GM18951 (cell line): ENCODE data around the gene SLC14A1.
A peak's percentile ranks its signal among the peaks of the same experiment; 100 is the strongest.
"Not testable (repeated sequence)": the region's sequence is repeated elsewhere in the genome, so short reads cannot be mapped to it uniquely, and the experiment has no call there.

Experiments
- POLR2A ChIP-seq: IDR thresholded peaks from 4 replicates; pipeline ENCODE4 v1.6.1; 2011; ENCODE audit warnings: mild to moderate bottlenecking; ENCODE audit not compliant: insufficient read length, insufficient read depth; ENCODE audit errors: extremely low read depth
- in situ Hi-C: fragments of 300-500 bp; cut with MboI; formaldehyde crosslinking; loops from one replicate; pipeline ENCODE4 v1.12.0; 2022; ENCODE audit warnings: low sequenced_read_pairs, mixed read lengths, inconsistent platforms; ENCODE audit not compliant: unreplicated experiment

The SLC14A1 gene

DNA sequence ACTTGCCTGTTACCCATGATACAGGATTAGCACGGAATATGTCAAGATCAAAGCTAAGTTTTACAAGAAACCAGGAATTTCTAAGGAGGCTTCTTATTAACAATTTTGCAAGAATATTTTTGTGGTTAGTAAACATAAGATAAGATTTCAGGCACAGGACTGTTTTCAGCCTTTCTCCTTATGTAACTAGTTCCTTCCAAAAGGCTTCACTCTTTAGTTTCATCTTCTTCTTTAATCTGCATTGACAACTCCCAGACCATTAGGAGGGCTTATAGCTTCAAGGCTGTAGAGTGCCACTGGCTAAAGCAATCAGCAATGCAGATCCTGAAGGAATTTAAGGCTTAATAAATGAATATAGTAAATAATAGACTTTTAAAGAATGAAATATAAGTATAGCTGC, 29.3 kb downstream of the SLC14A1 start:
- in situ Hi-C loops, result no loop called here
- no peak for TF ChIP-seq POLR2A

DNA sequence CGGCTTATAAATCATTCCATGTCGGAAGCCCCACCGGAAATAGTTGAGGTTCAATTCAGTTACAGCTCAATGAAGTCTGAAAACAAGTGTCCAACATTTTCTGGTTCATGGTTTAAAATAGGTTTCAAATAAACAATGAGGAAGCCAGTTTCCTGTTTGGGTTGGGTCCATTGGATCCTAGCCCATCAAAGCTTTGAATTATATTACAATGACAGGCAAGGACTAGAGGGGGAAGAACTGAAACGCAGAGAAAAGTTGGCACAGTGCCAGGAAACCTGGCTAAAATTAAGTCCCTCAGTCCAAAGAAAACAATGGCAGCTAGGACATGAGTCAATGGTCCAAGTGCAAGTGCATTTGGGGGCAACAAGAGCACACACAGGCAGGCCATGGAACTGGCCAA, 32.0 kb downstream of the SLC14A1 start:
- in situ Hi-C loops, result no loop called here
- no peak for TF ChIP-seq POLR2A

DNA sequence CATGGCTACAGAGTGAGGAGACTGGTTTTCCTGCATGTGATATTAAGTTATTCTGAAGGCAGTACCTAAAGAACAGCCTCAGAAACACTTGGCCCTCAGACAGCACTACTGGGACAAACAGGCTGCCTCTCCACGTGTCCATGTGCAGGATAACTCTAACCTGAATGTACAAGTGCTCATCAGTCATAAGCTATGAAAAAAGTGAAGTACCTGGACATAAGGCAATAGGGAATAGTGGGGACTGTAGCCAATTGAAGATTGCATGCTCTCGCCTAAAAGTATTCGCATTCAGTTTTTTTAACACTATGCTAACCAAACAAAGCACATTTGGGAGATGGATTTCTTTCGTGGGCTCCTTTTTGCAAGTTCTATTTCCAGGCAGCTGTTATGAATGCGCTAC, 33.0 kb downstream of the SLC14A1 start:
- TF ChIP-seq POLR2A, result no peak
- in situ Hi-C loops, result no loop called here

DNA sequence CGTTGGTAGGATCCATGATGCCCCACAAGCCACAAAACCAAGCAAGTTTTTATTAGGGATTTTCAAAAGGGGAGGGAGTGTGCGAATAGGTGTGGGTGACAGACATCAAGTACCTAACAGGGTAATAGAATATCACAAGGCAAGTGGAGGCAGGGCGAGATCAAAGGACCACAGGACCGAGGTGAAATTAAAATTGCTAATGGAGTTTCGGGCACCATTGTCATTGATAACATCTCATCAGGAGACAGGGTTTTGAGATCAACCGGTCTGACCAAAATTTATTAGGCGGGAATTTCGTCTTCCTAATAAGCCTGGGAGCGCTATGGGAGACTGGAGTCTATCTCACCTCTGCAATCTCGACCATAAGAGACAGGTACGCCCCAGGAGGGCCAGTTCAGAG, 33.7 kb downstream of the SLC14A1 start:
- in situ Hi-C loops, result not testable (repeated sequence)

DNA sequence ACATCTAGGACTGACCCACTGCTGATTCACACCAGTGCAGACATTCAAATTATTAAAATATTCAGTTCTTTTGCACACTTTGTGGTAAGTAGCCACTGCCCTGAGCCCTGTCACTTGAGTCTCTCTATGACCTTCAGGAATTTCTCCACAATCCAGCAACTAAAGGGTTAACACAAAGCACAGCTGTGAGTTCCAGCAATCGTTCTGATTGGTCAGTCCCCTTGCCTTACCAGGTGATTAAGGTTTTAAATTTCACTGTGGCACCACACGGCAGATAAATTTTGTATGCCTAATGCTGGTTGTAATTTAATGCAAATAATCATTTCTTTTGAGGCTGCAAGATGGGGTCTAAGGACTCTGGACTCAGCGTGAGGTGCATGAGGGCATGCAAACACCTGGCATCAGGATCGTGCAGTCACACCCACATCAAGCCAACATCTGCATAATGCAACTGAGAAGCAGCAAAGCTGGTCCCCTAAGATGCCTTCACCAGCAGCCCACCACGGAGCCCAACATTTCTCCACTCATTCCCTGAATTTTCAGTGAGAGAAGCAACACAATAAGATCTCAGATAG, 36.6 kb downstream of the SLC14A1 start:
- no peak for TF ChIP-seq POLR2A
- in situ Hi-C loops, result no loop called here

DNA sequence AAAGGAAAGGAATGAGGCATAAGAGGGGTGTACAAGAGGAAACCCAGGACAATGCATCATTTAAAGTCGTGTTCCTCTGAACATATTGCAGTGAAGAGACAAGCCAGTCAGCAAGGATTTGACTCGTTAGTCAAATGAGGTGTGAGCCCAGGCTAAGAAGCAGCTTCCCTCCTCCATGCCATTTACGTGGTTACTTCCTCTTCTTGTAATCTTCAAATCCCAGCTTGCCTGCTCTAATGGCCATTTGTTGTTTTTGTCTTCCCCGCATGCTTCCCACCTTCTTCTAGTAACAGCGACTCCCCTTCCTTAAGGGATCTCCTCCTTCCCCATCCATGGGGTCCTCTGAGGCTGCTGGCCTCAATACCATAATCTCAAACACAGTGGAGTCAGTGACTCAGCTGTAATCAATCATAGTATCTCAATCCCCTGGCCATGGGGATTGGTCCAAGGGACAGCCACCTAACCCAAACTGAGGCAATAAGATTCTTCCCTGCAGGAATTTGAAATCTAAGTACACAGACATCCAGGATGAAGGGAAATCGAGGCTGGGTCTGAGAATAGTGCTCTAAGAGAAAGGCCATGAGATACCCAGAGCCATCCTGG, 37.6 kb downstream of the SLC14A1 start:
- in situ Hi-C loops, result no loop called here
- TF ChIP-seq POLR2A, result no peak

DNA sequence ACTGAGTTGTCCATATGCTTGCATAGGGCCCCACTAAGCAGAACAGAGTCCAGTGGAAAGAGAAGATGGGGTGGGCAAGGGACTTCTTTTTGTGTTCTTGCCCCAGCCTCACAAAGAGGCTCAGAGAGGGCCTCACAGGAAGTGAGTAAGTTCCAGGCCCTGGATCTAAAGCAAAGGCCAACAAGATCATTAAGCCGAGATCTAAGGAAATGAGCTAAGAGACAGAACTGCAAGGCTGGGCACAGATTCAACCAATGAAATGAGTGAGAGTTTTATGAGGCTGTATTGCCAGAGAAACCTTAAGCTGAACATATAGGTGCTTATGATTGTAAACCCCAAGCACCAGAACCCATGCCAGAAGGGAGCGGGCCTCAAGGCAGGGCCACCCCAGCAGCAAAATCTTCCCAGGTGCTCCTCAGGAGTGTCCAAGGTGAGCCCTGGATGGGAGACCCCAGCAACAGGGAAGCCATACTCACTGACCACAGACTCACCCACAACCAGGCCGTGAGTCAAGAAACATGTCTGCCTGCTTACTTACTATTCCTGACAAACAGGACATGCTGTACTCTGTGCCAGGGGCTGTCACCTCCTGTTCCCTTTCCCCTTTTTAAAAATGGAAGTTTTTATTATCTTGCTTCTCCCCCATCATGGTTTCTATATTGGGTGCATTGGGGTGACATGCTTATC, 40.2 kb downstream of the SLC14A1 start:
- in situ Hi-C loops, result no loop called here
- no peak for TF ChIP-seq POLR2A

DNA sequence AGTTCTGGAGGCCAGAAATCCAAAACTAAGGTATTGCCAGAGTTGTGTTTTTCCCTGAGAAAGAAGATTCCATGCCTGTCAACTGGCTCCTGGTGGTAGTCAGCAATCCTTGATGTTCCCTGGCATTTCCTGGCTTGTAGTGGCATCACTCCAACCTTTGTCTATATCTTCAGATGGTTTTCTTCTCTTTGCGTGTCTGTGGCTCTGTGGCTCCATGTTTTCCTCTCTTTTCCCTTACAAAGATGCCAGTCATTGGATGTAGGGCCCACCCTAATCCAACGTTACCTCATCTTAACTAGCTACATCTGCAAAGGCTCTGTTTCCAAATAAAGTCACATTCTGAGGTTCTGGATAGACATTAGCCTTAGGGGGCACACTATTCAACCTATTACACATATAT, 41.8 kb downstream of the SLC14A1 start:
- no peak for TF ChIP-seq POLR2A
- in situ Hi-C loops, result no loop called here

DNA sequence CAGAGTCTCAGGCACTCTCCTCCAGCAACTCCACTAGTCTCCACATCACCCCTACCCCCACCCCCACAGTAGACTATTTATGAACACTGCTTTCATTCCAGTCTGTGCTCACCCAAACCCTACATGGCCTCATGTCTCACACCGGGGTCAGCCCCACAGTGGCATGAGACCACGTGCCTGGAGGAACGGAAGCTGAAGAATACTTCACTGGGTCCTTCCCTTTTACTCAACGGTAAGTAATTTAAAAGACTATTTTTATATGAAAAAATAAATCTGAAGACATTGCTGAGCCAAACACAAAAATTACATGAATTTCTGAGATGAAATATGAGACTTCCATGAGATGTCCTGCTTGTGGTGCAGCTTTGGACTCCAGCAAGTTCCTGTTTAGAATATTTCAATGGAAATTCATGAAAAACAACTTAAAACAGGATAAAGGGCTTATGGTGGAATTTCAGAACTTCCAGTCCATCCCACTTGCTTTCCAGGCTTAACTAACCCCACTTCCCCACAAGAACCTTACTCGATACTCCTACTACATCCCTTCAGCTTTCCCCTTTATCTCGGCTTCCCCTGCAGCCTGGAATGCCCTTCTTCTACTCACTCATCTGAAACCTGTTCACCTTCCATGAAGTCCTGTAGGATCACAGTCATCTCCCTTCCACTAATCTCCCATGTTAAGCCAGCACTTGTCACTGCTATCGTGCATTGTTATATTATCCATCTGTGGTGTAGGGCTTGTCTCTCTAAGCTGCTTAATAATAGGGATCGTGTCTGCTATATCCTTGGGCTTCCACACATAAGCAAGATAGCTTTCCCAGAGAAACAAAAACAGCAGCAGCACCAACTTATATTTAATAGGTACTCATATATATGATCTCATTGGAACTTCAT, 47.9 kb downstream of the SLC14A1 start:
- TF ChIP-seq POLR2A, result no peak
- in situ Hi-C loops, result no loop called here

DNA sequence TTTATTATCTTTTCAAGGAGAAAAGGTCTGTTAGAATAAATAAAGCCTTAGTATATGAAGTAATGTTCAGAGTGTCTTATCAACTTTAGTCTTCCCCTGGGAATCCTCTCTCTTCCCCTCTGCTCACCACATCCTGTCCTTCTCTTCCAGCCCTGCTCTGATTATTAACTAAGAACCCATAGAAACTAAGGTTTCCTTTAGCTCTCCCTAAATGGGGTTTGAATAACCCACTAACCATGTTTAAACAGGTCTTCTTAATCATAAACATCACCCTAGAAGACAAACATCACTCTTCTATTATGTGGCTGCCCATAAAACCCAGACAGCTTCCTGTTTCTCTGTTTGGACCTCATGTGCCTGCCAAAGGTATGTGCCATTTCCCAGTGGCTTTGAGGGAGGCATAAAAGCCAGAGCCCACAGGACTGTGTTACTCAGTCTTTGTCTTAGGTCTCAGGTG, 50.1 kb downstream of the SLC14A1 start:
- no peak for TF ChIP-seq POLR2A
- in situ Hi-C loops, result no loop called here

DNA sequence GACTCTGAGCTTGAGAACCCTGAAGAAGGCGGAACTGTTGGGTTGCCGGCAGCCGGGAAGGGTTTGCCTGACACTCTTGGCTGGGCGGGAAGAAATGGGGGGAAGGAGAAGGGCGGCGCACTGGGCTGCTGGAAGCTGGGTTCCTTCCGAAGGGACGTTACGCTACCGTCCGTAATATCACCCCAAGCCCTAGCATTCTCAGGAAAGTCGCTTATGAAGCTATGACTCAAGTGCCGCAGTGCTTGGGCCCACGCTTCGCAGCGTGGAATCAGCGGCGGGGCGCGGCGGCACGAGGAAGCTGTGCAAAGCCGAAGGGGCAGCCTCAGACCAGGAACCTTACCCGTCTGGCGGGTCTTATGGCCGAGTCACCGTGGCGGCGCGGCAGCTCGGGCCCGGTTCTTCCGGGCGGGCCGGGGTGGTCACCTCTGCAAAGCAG, 51.3 kb downstream of the SLC14A1 start:
- peak; percentile 68 for TF ChIP-seq POLR2A
- in situ Hi-C loops, result no loop called here

DNA sequence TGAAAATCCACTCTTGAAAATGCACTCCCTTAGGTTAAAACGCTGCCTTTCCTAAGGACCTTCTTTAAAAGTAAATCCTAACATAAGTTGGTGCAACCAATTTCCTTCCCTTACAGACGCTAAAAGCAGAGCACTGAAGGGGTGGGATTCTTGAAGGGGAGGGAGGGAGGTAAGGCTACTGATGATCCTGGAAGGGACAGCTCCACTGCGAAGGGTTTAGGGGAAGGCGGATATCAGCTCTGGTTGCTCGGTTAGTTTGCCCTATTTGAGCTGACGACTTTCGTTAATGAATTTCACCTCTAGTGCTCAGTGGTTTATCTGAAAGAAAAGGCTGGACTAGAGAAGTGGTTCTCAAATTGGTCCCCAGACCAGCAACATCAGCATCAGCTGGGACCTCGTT, 51.8 kb downstream of the SLC14A1 start:
- in situ Hi-C loops, result no loop called here
- TF ChIP-seq POLR2A, result no peak

DNA sequence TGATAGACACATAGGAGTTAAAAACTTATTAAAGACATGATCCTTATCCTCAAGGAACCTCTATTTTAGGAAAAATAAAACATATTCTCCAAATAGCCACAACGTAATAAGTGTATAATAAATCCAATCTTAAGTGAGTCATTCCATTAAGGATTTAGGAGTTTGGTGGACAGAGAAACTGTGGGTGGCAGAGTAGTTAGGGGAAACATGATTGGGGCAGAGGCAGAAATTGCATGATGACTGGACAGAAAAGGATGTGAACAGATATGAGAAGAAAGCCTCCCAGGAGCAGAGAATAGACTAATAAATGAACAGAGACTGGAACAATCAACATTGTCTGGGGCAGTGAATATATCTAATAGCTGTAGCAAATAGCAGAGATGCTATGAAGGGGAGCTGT, 53.4 kb downstream of the SLC14A1 start:
- in situ Hi-C loops, result no loop called here
- no peak for TF ChIP-seq POLR2A
